Measurements from ENCODE around the gene FMNL2.

Gene FMNL2

DNA sequence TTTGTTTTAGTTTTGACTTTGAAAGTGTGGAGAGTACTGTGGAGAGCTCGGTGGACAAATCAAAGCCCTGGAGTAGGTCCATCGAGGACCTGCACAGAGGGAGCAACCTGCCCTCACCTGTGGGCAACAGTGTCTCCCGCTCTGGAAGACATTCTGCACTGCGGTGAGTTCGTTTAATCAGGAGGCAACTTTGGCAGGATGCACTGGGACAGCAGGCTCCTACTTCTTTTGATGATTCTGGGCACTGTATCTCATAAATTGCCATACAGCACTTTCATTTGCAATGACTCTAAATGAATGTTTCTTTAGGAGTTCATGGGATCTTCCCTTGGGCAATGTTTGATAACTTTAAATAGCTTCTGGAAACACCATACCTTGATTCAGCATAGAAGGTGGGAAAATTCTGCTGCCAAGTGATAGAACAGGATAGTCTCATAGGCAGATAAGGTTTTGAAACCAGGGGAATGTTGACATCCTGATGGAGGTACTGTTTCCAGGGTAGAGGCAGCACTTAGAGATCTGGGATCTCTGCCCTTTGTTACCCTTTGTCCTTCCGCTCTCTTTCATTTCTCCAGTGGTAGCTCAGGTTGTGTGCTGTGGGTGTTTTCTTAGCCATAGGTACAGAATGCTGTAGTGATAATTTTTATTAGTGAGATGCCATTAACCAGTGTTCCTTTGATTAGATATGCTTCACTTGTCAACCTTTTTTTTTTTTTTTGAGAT, 226.1 kb downstream of the FMNL2 start:
- DNase-seq: no peak

DNA sequence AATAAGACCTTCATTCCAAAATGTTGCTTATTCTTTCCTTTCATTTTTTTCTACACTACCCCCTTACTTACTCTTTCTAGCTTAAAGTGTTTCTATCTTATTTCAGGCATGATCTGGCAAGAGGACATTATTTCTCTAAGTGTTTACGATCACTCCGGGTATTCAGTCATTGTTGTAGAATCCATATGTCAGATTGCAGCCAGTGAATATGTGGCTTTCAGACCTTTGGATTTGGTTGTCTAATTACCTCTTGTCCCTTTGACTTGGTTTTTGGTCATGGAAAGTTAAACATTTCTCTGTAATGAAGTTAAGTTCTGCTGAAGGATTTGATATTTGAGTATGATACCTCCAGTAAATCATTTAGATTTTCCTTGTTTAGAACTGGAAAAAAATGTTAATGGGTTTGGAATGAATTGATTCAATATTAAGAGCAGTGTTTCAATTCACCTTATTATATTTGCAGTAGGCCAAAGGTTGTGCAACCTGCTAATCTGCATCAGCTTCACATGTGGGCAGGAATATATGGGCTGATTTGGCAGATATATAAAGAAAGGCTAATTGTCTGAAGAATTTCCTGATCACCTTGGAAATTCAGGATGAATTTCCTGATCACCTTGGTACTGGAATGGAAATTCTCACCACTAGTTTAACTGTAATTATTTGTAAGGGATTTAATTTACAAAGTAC, 227.4 kb downstream of the FMNL2 start:
- DNase-seq: no peak

DNA sequence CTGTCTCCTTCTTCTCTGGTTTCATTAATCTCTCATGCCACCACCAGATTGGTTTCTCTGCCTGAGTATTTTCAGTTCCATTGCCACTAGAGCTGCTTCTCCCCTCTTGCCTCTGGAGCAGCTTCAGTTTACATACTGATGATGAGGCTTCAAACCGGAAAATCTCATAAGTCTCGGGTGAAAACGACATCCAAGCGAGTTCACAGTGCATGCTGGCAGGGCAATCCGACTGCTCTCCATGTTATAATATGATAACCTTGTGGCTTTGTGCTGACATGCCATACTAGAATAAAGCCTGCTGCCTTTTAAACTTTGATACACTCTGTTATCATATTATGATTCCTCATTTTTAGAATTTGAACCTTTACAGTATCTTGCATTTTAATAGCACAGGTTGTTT, 228.8 kb downstream of the FMNL2 start:
- DNase-seq: no peak

DNA sequence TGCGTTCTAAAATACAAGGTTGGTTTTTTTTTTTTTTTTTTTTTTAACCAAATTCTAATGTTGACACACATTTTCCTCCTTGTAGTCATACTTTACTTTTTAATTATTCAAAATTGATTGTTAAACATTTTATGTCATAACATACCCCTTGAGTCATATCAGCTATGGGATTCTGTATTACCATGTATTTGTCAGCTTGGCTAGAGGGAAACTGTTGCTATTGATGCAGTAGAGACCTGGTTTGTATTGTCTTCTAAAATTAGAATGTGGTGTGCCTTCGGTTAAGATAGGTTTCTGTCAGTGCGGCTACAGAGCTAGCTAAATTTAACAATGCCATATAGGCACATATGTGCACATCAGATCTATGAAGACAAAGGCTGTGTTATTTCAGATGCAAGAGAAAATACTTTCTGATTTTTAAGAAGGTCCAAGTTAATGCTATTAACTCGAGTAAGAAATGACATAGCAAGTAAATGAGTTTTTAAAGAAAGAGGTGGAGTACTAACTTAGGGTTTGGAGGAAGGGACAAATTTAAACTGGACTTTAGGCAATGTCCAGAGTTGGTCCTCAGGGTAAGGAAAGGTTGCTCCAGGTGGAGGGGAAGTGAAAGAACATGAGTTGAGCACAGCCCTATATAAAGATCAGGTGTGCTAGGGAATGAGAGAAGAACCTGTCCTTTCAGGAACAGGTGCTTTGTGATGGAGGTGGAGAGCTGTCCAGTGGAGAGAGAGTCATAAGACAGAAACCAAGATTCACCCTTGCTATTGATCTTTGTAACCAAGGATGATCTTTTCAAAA, 230.0 kb downstream of the FMNL2 start:
- DNase-seq: no peak

DNA sequence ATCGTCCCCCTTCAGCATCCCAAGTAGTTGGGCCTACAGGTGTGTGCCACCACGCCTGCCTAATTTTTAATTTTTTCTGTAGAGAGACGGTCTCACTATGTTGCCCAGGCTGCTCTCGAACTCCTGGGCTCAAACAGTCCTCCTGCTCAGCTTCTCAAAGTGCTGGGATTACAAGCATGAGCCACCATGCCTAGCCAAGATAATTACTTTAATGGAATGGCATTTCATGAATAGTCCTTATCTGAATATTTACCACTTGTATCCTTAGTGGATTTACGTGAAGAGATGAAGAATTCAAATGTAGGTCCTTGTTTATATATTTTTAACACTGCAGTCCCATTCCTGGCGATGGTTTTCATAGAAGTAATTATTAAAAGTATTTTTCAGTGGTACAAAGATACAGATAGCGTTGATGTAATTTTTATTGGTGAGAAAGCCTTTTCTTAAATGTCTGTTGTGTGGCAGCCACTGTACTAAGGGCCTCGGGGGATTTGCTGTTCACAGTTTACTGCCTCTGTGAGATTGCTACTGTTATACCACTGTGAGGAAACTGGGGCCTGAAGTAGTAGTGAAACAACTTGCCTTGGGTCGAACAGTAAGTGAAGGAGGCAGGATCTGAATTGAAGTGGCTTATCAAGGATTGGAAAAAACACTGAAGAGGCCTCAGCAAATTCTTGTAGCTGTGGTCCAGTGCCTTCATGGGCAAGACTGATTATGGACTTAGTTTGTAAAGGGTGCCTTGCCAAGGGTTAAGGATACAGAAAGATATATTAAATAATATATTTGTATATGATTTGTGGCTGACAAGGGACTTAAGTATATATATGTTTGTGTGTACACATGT, 231.1 kb downstream of the FMNL2 start:
- no peak for DNase-seq

DNA sequence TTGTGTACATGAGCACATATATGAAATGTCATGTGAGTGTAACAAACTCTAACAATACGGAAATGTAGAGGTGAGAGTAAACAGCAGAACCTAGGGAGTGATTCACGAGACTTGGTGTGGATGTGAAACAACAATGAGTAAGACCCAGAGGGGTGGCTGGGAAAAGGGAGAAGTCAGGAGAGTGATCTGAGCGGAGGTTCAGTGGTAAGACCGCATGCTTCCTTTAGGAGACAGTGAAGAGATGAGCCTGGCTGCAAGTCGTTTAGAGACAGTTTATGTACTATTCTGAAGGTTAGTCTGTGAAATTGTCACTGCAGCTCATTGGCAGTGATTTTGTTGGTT, 231.7 kb downstream of the FMNL2 start:
- no peak for DNase-seq

DNA sequence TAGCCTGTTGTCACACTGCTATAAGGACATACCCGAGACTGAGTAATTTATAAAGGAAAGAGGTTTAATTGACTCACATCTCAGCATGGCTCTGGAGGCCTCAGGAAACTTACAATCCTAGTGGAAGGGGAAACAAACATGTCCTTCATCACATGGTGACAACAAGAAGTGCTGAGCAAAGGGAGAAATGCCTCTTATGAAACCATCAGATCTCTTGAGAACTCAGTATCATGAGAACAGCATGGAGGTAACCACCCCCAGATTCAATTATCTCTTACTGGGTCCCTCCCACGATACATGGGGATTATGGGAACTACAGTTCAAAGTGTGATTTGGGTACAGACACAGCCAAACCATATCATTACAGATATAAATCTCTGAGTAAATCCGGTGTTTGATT, 233.6 kb downstream of the FMNL2 start:
- no peak for DNase-seq

DNA sequence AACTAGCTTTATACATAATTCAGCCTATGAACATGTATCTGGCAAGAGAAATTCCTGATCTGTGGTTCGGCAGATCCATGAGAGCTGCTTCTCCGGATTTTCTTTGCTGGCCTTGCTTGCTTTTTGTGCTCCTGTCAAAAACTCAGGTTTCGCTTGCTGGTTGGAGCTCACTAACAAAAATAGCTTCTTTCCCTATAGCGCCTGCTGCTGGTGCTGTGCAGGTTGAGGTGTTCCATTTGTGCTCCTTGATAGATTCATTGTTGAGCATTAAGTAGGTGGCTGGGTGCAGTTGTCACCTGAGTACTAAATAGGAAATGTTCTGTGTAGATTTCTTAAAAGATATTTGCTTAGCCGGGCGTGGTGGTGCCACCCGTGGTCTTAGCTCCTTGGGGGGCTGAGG, 234.2 kb downstream of the FMNL2 start:
- no peak for DNase-seq

DNA sequence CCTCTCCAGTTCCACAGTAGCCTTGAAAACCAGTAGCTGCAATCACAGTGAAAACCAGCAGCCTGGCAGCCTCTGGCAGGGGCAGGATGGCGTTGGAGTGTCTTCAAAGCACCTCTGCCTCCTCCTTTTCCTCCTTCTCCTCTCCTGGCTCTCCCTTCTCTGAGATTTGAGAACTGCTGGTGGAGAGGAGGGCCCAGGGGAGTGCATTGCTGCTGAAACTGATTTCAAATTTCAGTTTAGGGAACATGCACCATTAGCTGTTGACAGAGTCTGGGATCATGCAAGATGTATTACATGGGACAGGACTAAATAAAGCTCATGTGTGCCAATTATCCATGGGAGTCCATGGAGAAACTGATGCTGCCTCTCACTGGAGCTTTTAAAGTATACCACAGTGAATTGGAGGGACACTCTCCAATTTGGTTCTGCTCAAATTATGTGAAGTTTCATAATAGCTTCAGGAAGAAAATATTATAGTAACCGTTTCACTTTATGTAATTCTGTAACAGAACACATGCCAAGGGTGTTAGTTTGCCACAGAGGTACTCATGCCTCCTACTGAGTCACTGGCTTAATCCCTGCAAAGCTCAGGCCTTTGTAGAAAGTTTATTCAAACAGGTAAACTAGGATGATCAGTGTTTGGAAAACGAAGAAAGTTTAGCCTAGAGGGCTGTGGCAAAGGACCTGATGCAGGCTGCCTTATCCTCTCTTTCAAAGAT, 236.2 kb downstream of the FMNL2 start:
- no peak for DNase-seq

DNA sequence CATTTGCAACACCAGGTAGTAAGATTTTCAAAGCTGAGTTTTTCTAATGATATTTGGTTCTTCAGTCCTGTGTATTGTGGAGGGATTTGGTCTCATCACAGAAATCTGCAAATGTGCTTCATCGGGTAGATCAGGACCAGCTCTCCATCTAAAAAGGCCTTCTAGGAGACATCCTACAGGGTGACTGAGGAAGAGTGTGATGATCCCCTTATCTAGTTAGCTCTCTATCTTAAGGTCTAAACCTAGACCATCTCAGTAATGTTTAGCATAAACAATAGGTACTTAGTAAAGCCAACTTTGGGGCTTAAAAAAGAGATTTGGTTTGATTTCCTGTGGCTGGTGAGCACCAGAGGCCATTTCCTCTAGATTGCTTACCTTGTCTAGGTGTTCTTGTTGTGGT, 237.1 kb downstream of the FMNL2 start:
- no peak for DNase-seq

DNA sequence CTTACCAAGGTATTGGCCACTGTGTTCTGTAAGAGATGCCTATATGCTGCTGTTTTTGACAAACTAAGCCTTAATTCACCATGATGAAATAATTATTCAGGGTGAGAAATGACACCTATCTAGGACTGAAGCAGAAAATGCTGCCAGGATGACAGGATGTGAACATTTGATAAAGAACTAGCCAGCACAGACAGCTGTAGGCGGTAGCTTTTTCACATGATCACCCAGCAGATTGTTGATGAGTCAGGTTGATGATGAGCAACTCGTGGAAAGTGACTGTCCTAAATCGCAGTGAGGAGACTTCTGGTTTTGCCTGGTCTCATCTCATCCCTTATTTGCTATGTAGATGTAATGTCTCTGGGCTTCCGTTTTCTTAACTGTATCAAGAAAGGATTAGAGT, 238.2 kb downstream of the FMNL2 start:
- DNase-seq: no peak

DNA sequence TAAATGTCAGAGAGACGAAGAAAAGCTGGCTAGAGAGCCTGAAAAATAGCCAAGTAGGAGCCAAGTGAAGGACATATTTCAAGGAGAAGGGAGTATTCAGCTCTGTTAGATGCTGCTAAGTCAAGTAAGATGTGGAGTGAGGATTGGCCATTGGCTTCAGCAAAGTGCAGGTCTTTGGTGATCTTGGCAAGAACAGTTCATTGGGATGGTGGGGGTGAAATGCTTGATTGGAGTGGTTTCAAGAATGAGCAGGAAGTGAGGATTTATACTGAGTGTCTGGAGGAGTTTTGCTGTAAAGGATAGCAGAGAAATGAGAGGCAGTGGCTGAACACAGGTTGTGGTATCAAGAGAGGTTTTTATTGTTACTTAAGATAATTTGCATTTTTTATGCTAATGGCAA, 242.6 kb downstream of the FMNL2 start:
- DNase-seq: no peak

DNA sequence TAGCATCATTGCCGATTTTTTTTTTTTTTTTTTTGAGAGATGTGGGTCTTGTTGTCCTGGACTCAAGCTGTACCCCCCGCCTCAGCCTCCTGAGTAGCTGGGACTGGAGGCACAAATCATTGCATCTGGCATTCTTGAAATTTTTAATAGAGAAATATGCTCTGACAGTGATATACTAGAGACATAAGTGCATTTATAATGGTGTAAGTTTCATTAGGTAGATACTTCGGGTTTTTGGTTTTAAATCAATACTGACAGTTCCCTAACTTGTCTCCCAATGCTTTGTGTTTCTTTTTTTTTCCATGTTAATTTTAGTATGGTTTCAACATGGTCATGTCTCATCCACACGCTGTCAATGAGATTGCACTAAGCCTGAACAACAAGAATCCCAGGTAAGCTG, 243.6 kb downstream of the FMNL2 start:
- no peak for DNase-seq

DNA sequence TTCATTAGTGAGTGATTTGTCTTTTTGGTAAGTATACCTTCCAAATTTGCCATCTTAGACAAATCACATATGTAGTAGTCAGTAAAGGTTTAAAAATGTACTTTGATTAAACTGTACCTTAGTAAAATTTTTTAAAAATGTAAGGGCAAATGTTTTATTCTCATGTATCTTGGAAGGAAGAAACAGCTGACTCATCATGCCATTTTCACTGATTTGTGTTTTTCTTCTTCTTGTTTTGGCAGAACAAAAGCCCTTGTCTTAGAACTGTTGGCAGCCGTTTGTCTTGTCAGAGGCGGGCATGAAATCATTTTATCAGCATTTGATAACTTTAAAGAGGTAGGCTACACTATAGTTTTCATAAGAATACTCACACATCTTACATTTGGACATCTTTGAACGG, 245.7 kb downstream of the FMNL2 start:
- DNase-seq: no peak

DNA sequence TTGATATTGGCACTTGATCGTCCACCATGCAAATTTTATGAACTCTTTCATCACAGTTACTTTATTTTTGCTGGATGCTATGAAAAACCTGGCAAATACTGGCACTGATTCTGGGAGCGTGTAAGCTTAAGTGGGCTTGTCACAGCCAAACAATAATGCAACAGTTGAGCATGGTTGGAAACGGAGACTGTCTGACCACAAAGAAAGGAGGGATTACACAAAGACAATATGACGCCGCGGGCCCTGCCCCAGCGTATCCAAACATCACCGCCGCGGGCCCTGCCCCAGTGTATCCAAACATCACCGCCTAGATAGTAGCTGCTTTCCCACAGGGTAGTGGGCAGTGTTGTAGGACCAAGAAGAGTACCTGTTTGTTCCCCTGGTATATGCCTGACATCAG, 246.4 kb downstream of the FMNL2 start:
- no peak for DNase-seq

DNA sequence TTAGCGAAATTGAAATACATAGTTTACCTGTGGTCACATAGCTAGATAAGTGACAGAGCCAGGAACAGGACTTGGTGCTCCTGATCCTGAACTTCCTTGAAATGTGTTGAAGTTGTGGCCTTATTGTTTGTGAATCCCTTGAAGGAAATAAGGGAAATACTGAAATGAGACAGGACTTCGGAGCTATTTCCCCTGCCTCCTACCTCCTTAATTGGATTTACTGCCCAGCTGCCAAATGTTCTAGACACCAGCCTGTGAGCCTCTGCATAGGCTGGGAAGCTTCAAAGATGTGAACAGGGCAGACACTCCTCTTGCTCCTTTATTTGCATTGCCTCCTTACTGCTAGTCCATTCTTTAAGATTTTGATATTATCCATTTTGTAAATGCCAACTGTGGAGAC, 247.1 kb downstream of the FMNL2 start:
- DNase-seq: no peak

DNA sequence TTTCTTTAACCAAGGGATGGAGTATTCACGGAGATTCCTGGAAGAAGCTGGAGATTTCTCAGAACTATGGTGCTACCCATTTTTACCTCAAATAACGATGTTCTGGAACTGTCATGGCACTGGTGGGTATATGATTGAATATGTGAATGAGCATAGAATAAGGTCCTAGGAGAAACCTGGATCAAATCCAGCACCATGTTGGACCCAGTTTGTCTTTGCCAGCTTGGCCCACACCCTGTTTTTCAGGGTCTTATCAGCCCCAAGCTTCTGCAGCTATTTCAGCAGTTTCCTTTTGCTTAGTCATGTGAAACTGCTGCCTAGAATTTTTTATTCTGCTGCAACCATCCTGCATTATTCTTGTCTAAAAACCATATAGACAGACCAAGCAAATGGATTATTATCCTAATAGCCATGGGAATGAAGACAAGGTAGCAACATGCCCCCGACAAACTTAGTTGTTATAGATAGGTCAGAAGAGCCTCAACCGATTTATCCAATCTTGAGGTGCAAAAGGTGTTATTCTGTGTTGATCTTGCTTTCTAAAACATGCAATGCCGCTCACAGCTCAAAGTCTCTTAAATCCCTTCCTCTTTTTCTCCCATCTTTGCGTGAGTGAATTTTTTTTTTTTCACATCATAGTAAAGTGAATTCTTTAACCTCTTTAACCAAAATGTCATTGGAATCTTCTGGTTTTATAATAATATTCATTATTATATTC, 248.7 kb downstream of the FMNL2 start:
- no peak for DNase-seq

DNA sequence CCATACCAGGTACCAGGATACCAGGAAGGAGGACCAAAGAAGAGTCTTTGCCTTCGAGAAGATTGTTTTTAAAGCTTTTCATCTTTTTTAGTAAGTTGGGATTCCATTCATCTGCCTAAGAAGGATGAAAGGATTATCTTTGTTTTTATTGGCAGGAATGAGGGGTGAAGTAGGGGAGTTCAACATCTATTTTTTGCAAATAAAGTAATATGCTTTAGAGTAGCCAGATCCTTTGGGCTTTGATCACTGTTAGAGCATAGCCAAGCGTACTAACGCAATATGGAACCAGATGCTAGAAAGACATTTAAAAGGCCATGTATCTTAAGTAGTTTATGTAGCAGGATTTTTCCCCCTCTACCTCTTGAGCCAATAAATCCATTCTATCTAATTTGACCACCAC, 249.3 kb downstream of the FMNL2 start:
- DNase-seq: no peak

DNA sequence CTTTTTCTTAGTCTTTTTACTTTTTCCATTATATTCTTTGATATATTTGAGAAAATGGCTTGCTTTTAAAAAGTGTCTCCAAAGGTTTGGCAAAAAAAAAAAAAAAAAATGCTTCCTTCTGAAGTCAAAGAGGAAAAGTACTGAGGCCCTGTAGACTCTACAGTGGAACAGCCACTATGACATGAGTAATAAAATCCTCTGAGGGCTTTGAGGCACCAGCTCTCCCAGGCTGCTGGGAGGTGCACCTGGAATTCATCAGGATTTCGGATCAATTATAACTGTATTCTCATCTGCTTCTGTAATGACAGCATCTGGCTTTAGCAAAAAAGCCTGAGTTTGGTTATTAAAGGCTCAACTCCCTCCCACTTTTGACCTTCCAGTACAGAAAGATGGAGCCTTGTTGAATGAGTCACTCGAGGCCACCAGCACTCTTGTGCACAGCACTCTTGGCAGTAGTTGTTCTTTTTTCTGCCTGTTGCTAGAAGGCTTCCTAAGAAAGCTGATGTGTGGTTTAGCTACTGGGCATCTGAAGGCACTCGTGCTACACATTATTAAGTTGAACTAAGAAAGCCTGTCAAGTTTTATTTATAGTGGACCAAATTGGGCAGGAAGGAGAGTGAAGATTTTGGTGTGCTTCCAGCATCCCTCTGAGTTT, 251.0 kb downstream of the FMNL2 start:
- no peak for DNase-seq

DNA sequence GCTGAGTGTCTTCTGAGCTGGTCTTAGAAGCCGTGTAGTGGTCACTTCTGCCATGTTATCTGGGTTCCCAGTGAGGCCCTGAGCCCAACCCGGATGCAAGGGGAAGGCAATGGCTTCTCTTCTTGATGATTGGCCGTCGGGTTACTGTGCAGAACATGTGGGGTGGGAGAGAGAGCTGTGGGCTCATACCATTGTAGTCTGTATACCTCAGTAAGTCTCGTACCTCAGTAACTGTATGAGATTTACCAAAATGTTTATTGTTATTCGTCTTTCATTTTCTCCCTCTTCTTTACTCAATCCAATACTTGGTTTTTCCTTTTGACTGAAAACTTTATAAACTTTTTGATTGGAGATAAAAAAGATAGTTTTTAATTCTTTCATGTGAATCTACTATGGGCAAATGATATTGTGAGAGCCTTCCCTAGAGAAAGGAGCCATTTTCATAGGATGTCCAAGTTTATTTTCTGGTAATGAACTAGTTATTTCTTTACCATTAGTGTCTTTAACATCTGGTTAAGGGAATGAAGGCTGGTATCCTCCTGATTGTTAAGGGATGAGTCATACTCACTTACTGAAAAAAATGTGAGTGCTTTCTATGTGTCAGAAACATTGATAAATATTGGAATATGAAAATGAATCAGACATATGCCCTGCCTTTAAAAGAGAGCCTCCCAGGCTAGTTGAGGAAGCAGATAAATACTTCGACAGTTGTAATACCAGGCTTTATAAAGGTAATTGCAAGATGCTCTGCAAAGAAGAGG, 252.4 kb downstream of the FMNL2 start:
- no peak for DNase-seq

DNA sequence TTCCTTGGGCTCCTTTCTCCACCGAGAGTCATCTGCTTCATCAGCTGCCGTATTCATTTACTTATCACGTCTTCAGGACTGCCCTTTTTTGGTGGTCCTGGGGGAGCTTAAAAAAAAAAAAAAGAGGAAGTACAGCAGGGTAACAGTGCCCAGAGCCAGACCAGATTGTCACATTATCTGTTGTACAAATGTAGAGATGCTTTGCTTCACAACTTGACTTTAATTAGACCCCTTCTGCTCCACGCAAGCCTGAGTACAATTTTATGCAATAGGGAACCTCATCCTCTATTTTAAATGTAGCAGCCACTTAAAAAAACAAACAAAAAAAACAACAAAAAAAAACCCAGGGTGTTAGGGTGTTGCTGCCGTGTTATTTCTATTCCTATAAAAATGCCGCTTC, 254.0 kb downstream of the FMNL2 start:
- DNase-seq: no peak

Measured in cerebellar nuclear complex (tissue), 1 donor.